Activated CD4-positive, alpha-beta T cell treated with anti-CD3 and anti-CD28 coated beads for 24 hours (primary cell): ENCODE results near the gene SAE1.
"Not testable (repeated sequence)": the region's sequence is repeated elsewhere in the genome, so short reads cannot be mapped to it uniquely, and the experiment has no call there.

Experiments
- DNase-seq, 2 donors: peaks; one replicate each; pipeline ENCODE4 v3.0.0-alpha.2; 2020; ENCODE audit warnings: low read depth in 2 of 2

SAE1 gene

DNA sequence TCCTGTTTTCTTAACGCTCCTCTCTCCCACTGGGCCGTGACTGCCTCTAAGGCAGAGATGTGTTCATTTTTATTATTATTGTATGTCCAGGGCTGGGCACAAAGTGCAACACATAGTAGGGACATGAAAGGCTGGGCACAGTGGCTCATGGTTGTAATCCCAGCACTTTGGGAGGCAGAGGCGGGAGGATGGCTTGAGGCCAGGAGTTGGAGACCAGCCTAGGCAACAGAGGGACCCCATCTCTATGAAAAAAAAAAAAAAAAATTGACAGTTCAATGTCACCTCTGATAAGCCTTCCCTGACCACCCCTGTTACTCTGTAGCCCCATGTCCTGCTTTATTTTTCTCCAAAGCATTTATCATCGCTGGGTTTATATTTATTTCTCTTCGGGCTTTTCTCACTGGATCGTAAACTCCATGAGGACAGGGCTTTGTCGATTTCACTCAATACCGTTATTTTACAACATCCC lies 481 bp upstream of the SAE1 start:
- no peak for DNase-seq

DNA sequence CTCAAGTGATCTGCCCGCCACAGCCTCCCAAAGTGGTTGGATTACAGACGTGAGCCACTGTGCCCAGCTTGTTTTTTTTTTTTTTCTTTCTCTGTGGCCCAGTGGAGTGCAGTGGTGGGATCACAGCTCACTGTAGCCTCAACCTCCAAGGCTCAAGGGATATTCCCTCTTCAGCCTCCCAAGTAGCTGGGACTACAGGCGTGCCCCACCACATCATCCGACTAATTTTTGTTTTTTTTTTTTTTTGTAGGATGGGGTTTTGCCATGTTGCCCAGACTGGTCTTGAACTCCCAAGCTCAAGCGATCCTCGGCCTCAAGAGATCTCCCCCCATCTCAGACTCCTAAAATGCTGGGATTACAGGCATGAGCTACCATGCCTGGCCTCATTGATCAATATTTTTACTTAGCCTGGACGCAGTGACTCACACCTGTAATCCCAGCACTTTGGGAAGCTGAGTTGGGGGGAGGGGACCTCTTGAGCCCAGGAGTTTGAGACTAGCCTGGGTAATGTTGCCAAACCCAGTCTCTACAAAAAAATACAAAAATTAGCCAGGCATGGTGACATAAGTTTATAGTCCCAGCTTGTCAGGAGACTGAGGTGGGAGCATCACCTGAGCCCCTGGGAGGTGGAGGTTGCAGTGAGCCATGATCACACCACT lies 1.7 kb downstream of the SAE1 start:
- no peak for DNase-seq

GRCh38 chr19:47133021-47133471 lies 2.4 kb downstream of the SAE1 start:
- DNase-seq: no peak

- DNase-seq: no peak
Observed at GRCh38 chr19:47134545-47134944, 3.9 kb downstream of the SAE1 start.

DNA sequence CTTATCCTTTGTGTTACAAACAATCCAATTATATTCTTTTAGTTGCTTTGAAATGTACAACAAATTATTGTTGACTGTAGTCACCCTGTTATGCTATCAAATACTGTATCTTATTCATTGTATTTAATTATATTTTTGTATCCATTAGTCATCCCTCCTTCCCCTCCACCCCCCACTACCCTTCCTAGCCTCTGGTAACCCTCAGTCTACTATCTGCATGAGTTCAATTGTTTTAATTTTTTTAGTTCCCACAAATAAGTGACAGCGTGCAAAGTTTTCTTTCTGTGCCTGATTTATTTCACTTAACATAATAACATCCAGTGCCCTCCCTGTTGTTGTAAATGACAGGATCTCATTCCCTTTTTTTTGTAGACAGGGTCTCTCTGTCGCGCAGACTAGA lies 4.5 kb downstream of the SAE1 start:
- no peak for DNase-seq

- not testable (repeated sequence) for DNase-seq
Observed at GRCh38 chr19:47141252-47141651, 10.6 kb downstream of the SAE1 start.

DNA sequence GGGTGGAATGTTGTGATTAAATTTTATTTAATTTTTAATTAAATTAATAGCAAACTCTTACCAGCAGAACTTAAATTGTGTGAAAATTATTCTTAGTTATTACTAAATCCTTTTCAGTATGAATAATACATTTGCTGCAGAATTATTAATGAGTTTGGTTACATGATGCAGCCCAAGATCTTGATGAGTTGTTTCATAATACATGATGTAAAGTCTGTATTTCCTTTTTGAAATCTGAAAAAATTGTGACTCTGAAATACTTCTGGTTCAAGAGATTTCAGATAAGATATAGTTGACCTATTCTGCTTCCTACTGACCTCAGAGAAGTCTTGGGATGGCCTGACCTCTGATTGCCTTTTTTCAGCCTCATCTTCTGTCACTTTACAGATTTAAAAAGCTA lies 11.1 kb downstream of the SAE1 start:
- no peak for DNase-seq

DNA sequence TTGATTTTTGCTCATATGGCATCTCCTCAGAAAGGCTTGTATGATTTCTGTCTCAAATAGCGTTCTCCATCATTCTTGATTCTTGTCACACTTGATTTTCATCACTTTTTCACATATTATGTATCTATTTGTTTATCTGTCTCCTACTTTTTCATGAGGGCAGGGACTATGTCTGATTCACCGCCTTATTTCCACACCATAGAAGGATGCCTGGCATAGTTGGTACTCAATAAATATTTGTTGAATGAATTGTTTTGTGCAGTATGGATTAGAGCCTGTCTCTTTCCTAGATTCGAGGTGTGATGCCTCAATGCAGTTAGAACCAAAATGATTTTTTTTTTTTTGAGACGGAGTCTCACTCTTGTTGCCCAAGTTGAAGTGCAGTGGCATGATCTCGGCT lies 12.1 kb downstream of the SAE1 start:
- no peak for DNase-seq

GRCh38 chr19:47143322-47144073 lies 12.9 kb downstream of the SAE1 start:
- DNase-seq: no peak

DNA sequence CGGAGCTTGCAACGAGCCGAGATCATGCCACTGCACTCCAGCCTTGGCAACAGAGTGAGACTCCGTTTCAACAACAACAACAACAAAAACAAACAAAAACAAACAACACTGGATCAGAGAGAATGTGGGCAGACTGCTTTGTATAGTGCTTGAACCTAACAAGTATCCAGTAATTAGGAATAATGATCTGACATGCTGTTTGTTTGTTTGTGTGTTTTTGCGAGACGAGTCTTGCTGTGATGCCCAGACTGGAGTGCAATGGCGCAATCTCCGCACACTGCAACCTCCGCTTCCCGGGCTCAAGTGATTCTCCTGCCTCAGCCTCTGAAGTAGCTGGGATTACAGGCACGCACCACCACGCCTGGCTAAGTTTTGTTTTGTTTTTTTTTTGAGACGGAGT lies 14.0 kb downstream of the SAE1 start:
- no peak for DNase-seq

DNA sequence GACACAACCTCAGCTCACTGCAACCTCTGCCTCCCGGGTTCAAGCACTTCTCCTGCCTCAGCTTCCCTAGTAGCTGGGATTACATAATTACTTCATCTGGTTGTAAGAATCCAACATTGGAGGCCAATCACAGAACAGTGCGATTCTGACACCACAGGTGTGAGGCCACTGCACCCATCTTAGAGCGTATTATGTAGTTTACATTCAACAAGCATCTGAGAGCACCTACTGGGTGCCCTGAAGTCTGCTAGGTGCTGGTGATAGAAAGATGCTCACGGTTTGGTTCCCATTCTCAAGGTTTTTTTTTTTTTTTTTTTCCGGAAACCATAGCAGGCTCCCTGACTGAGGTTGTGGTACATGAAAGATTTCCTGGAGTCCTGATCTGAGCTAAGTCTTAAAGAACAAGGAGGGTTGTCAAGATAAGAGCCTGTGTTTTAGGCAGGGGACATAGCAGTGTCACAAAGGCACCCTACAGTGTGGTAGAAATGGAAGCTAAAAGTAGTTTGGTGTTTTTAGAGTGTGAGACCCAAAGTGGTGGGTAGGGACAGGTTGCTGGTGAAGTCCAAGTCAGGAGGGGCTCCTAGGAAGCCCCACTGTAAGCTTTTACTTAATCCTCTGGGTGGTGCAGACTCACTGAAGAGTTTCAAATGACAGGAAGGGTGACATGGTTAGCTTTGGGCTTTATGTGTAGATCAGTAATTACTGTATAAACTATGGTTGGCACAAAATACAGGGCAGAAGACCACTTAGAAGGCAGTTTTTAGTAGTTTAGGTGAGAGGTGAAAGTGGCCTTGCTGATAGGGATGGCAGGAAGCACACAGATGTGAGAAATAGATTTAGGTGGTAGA lies 15.2 kb downstream of the SAE1 start:
- no peak for DNase-seq

DNA sequence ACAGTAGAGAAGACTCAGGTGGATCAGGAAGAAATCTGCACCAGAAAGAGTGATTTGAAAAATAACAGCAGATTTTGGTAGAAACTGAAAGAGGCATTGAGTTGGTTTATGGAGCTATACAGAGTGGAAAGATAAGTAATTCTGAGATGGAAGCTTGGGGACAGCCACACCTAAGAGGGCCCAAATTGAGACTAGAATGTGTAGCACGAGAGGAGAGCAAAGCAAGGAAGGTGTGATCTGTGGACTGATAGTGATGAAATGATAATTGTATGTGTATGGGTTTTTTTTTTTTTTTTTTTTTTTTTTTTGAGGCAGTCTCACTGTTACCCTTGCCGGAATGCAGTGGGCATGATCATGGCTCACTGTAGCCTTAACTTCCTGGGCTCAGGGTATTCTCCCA lies 16.3 kb downstream of the SAE1 start:
- DNase-seq: no peak

DNA sequence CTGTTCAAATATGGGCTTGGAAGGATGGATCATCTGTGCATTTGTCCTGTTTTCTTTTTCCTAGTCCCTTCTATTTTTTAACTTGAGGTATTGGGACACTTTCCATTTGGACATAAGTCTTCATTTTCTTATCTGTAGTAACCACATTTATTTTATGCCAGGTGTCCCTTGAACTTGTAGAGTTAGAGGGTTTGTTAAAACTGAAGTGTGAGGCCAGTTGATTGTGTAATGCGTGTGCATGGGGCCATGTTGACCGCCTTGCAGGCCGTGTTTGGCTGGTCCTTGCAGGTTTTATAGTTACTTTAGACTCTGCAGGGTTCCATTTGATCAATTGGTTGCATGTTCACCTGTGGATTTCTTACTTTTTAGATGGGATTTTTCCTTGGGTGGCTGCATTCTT lies 21.0 kb downstream of the SAE1 start:
- DNase-seq: no peak

DNA sequence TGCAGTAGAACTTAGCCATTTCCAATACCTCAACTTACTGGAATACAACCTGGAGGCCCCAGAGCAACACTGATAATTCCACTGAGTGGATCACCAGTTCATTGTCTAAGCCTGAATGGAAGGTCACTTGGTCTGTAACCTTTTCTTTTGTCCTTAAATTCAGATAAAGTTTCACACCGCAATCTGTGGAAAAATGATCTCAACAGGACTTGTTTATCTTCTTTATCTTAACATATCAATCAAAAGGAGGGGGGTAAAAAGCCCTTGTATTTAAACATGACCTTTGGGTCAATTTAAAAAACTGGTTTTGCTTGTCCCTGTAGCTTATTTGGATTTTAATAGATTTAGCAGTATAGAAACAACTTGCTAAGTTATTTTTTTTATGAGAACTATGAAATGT lies 21.6 kb downstream of the SAE1 start:
- DNase-seq: no peak

GRCh38 chr19:47152632-47153031 lies 22.0 kb downstream of the SAE1 start:
- DNase-seq: no peak

- DNase-seq: no peak
Observed at GRCh38 chr19:47153266-47153665, 22.6 kb downstream of the SAE1 start.

GRCh38 chr19:47155148-47155547 lies 24.5 kb downstream of the SAE1 start:
- no peak for DNase-seq

DNA sequence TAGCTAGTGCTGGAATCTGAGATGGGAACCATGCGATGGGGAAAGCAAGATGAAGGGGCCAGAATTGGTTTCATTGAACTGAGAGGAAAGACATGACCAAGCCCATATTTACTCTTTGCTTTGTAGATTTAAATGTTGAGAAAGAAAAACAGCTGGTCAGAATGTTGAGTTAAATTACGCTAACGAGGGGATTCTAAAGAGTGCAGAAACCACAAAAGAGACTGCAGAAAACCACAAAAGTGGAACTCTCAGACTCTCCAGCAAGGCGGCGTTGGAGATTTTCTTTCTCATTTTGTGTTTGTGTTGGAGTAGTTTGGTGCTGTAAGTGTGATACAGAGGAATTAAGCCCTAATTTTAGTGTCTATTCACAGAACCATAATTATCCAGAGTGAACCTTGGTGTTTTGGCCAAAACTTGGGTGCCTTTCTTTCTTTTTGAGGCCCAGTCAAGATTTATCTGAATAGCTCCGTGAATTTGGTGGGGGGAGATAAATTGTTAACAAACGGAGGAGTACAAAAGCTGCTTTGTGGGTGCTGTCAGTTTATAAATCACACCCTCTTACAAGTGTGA lies 26.3 kb downstream of the SAE1 start:
- DNase-seq: no peak

GRCh38 chr19:47157431-47158321 lies 27.0 kb downstream of the SAE1 start:
- DNase-seq: no peak

- DNase-seq: no peak
Observed at GRCh38 chr19:47158367-47158791, 27.7 kb downstream of the SAE1 start.

DNA sequence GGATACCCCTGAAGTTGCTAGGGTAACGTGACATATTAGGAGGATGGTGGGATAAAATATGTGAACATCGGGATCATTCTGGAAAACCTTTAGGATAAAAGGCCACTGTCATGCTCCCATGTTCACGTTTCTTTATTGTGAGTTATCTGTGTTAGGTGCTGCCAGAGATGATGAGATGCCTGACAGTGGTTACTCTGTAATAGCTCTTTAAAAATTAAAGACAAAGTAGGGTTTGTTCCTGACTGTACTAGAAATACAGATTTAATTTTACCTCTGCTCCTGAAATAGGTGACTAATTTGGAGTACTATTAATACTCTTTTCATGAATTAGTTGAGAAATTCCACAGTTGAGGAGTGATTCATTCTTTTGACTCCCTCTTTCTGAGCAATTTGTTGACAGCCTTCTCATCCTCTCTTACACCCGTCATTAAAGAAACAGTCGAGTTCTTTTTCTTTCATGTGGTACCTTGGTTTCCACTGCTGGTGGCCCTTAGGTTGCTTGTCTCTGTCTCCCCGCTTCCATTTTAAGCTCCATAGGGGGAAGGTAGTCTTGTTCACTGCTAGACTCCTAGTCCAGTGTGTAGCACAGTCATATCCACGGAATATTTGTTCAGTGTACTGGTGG lies 28.4 kb downstream of the SAE1 start:
- DNase-seq: peak in 1 of 2 donors; percentile 27
